ENCODE data around the gene AGRN.
A peak's percentile ranks its signal among the peaks of the same experiment; 100 is the strongest.

Gene AGRN

GRCh38 chr1:1033731-1034438 lies 14.0 kb downstream of the AGRN start:
- Histone ChIP-seq H2BK120ac (ENCODE audit: low read depth, low read length) (no peak overlapping the region), H3K18ac (ENCODE audit: low read depth in 1 of 2, low read length in 2 of 2) (no peak overlapping the region), H3K23ac (ENCODE audit: low read length in 2 of 2) (peak overlapping the region in 1 of 2 experiments; percentile 46), H4K8ac (ENCODE audit: low read length) (no peak overlapping the region), H2BK15ac (ENCODE audit: low read depth, poor library complexity, severe bottlenecking) (no peak overlapping the region), H3K9me3 (ENCODE audit: control insufficient read depth, low read length) (no peaks in the 10 kb centered on the region), H3K4me1 (ENCODE audit: control insufficient read depth, insufficient read depth, low read depth, low read length) (peaks cover 61% of the 10 kb centered on the region), H3K4me3 (ENCODE audit: insufficient read depth in 1 of 2, low read depth in 1 of 2, low read length in 2 of 2) (peak overlapping the region in 1 of 2 experiments; percentile 47), H2BK12ac (ENCODE audit: low read length in 2 of 2) (no peak overlapping the region), H2AK5ac (ENCODE audit: low read length, severe bottlenecking) (no peak overlapping the region), H3K14ac (ENCODE audit: low read length in 2 of 2) (no peak overlapping the region), H2AFZ (ENCODE audit: low read depth, low read length) (no peak overlapping the region), H2BK5ac (ENCODE audit: low read depth, low read length, poor library complexity, severe bottlenecking) (no peak overlapping the region), H3K4ac (ENCODE audit: low read depth in 1 of 2, low read length in 2 of 2) (no peak overlapping the region), H3K27me3 (ENCODE audit: control insufficient read depth in 1 of 2, insufficient read depth in 1 of 2, low read length in 2 of 2) (peaks cover 0 to 67% of the 10 kb centered on the region in 2 experiments), H3K36me3 (ENCODE audit: control insufficient read depth in 1 of 2, insufficient read depth in 2 of 2, low read depth in 1 of 2, low read length in 2 of 2) (peaks cover 0 to 78% of the 10 kb centered on the region in 2 experiments), H3K4me2 (ENCODE audit: low read length, poor library complexity, severe bottlenecking) (peak overlapping the region; percentile 84), H3K9ac (ENCODE audit: low read length) (no peak overlapping the region), H3K79me1 (replicated peaks; ENCODE audit: low read length, poor library complexity, severe bottlenecking) (peaks cover 27% of the 10 kb centered on the region), H4K91ac (ENCODE audit: low read length) (no peak overlapping the region), H3K27ac (ENCODE audit: low read length, poor library complexity, severe bottlenecking) (no peak overlapping the region)
- 4% methylated on average over 67 of the region's 71 CpGs for WGBS
- no peak for DNase-seq

DNA sequence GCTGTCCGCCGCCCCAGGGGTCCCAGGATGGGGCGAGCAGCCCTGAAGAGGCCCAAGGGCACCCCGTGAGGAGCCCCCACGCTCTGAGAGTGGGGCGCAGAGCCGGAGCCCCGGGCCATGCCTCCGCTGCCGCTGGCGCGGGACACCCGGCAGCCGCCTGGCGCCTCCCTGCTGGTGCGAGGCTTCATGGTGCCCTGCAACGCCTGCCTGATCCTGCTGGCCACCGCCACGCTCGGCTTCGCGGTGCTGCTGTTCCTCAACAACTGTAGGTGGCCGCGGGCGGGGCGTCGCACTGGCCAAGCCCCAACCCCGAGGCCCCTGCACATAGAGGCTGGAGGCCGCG lies 14.5 kb downstream of the AGRN start:
- Histone ChIP-seq H3K27me3 (ENCODE audit: control insufficient read depth in 1 of 2, insufficient read depth in 1 of 2, low read length in 2 of 2) (peaks cover 0 to 72% of the 10 kb centered on the region in 2 experiments), H3K9ac (ENCODE audit: low read length) (no peak overlapping the region), H3K79me1 (replicated peaks; ENCODE audit: low read length, poor library complexity, severe bottlenecking) (peaks cover 31% of the 10 kb centered on the region), H2BK15ac (ENCODE audit: low read depth, poor library complexity, severe bottlenecking) (no peak overlapping the region), H4K91ac (ENCODE audit: low read length) (no peak overlapping the region), H2BK12ac (ENCODE audit: low read length in 2 of 2) (no peak overlapping the region), H3K14ac (ENCODE audit: low read length in 2 of 2) (no peak overlapping the region), H2BK120ac (ENCODE audit: low read depth, low read length) (no peak overlapping the region), H3K4me1 (ENCODE audit: control insufficient read depth, insufficient read depth, low read depth, low read length) (peaks cover 63% of the 10 kb centered on the region), H3K4ac (ENCODE audit: low read depth in 1 of 2, low read length in 2 of 2) (no peak overlapping the region), H3K4me3 (ENCODE audit: insufficient read depth in 1 of 2, low read depth in 1 of 2, low read length in 2 of 2) (no peak overlapping the region), H3K36me3 (ENCODE audit: control insufficient read depth in 1 of 2, insufficient read depth in 2 of 2, low read depth in 1 of 2, low read length in 2 of 2) (peaks cover 0 to 77% of the 10 kb centered on the region in 2 experiments), H2BK5ac (ENCODE audit: low read depth, low read length, poor library complexity, severe bottlenecking) (no peak overlapping the region), H3K9me3 (ENCODE audit: control insufficient read depth, low read length) (no peaks in the 10 kb centered on the region), H3K4me2 (ENCODE audit: low read length, poor library complexity, severe bottlenecking) (peak overlapping the region; percentile 84), H2AK5ac (ENCODE audit: low read length, severe bottlenecking) (no peak overlapping the region), H3K23ac (ENCODE audit: low read length in 2 of 2) (no peak overlapping the region), H2AFZ (ENCODE audit: low read depth, low read length) (no peak overlapping the region), H3K18ac (ENCODE audit: low read depth in 1 of 2, low read length in 2 of 2) (no peak overlapping the region), H3K27ac (ENCODE audit: low read length, poor library complexity, severe bottlenecking) (no peak overlapping the region), H4K8ac (ENCODE audit: low read length) (no peak overlapping the region)
- DNase-seq: no peak
- 56% methylated on average over 30 of the region's 30 CpGs for WGBS

GRCh38 chr1:1035291-1035943 lies 15.5 kb downstream of the AGRN start:
- Histone ChIP-seq H3K27ac (ENCODE audit: low read length, poor library complexity, severe bottlenecking) (no peak overlapping the region), H3K18ac (ENCODE audit: low read depth in 1 of 2, low read length in 2 of 2) (no peak overlapping the region)

More at GRCh38 chr1:1035291-1035943, 15.5 kb downstream of the AGRN start:
- H3K9me3 ChIP-seq (ENCODE audit: control insufficient read depth, low read length): no peaks in the 10 kb centered on the region
- no peak overlapping the region for H3K4me3 ChIP-seq (ENCODE audit: insufficient read depth in 1 of 2, low read depth in 1 of 2, low read length in 2 of 2)
- no peak overlapping the region for H4K8ac ChIP-seq (ENCODE audit: low read length)
- peaks cover 0 to 81% of the 10 kb centered on the region in 2 experiments for H3K27me3 ChIP-seq (ENCODE audit: control insufficient read depth in 1 of 2, insufficient read depth in 1 of 2, low read length in 2 of 2)
- H3K9ac ChIP-seq (ENCODE audit: low read length): no peak overlapping the region
- peaks cover 0 to 78% of the 10 kb centered on the region in 2 experiments for H3K36me3 ChIP-seq (ENCODE audit: control insufficient read depth in 1 of 2, insufficient read depth in 2 of 2, low read depth in 1 of 2, low read length in 2 of 2)
- H2BK5ac ChIP-seq (ENCODE audit: low read depth, low read length, poor library complexity, severe bottlenecking): no peak overlapping the region
- no peak overlapping the region for H2BK15ac ChIP-seq (ENCODE audit: low read depth, poor library complexity, severe bottlenecking)
- H3K4ac ChIP-seq (ENCODE audit: low read depth in 1 of 2, low read length in 2 of 2): no peak overlapping the region
- H2AK5ac ChIP-seq (ENCODE audit: low read length, severe bottlenecking): no peak overlapping the region
- WGBS: 94% methylated on average over 19 of the region's 19 CpGs
- H3K4me1 ChIP-seq (ENCODE audit: control insufficient read depth, insufficient read depth, low read depth, low read length): peaks cover 63% of the 10 kb centered on the region
- no peak overlapping the region for H2BK12ac ChIP-seq (ENCODE audit: low read length in 2 of 2)
- DNase-seq: no peak
- H3K23ac ChIP-seq (ENCODE audit: low read length in 2 of 2): no peak overlapping the region
- no peak overlapping the region for H4K91ac ChIP-seq (ENCODE audit: low read length)
- no peak overlapping the region for H3K14ac ChIP-seq (ENCODE audit: low read length in 2 of 2)
- peaks cover 41% of the 10 kb centered on the region for H3K79me1 ChIP-seq (replicated peaks; ENCODE audit: low read length, poor library complexity, severe bottlenecking)
- no peak overlapping the region for H2AFZ ChIP-seq (ENCODE audit: low read depth, low read length)
- no peak overlapping the region for H3K4me2 ChIP-seq (ENCODE audit: low read length, poor library complexity, severe bottlenecking)
- no peak overlapping the region for H2BK120ac ChIP-seq (ENCODE audit: low read depth, low read length)
